ENCODE data around the gene OTUD5. TPM values are rescaled to one million over a fixed set of nuclear protein-coding genes. Genes with fewer than 3 reads are reported as not detected.

OTUD5 gene
- total and polyA plus RNA-seq, 2 donors (not counting 1 experiment from before 2014, with no cell fraction given) = 33.0 to 46.6 TPM

- TF ChIP-seq CTCF (conservative IDR thresholded peaks at IDR 0.05 in 1 of 2, IDR thresholded peaks at IDR 0.05 in 1 of 2; ENCODE audit: low read depth in 1 of 2, low read length in 2 of 2) (no peak), EZH2 (IDR thresholded peaks at IDR 0.05; ENCODE audit: low read length, missing control alignments) (no peak)
- Histone ChIP-seq H3K4me3 (replicated peaks in 1 of 4; ENCODE audit: control extremely low read depth in 1 of 4, insufficient read depth in 1 of 4, low read depth in 3 of 4, low read length in 4 of 4) (no peak overlapping the region), H3K27ac (ENCODE audit: insufficient read depth, low read length) (no peak overlapping the region), H3K4me2 (ENCODE audit: extremely low read depth, insufficient read depth, low read length) (no peak overlapping the region), H3K4me1 (ENCODE audit: control insufficient read depth, extremely low read depth, insufficient read depth, low read length) (no peaks in the 10 kb centered on the region), H3K9me3 (ENCODE audit: control insufficient read depth, insufficient read depth, low read depth, low read length) (no peaks in the 10 kb centered on the region), H3K9ac (ENCODE audit: insufficient read depth, low read length) (no peak overlapping the region), H3K27me3 (ENCODE audit: control insufficient read depth, insufficient read depth, low read length) (no peaks in the 10 kb centered on the region), H3K79me2 (ENCODE audit: control insufficient read depth, insufficient read depth, low read length) (peaks cover 22% of the 10 kb centered on the region), H3K36me3 (ENCODE audit: control insufficient read depth, insufficient read depth, low read length) (peaks cover 2% of the 10 kb centered on the region), H4K20me1 (ENCODE audit: control insufficient read depth, extremely low read depth, insufficient read depth, low read length) (no peaks in the 10 kb centered on the region), H2AFZ (ENCODE audit: low read length) (no peak overlapping the region)
- DNase-seq (ENCODE audit: low read depth in 2 of 2) = no peak
These were observed 48.8 kb downstream of the OTUD5 start for GRCh38 chrX:48908600-48908999.

- H3K36me3 ChIP-seq (ENCODE audit: control insufficient read depth, insufficient read depth, low read length) = peaks cover 9% of the 10 kb centered on the region
- no peak overlapping the region for H2AFZ ChIP-seq (ENCODE audit: low read length)
- H3K27ac ChIP-seq (ENCODE audit: insufficient read depth, low read length) = no peak overlapping the region
- no peak overlapping the region for H3K9ac ChIP-seq (ENCODE audit: insufficient read depth, low read length)
- no peak for DNase-seq (ENCODE audit: low read depth in 2 of 2)
- no peak overlapping the region for H3K4me2 ChIP-seq (ENCODE audit: extremely low read depth, insufficient read depth, low read length)
- H3K79me2 ChIP-seq (ENCODE audit: control insufficient read depth, insufficient read depth, low read length) = peaks cover 12% of the 10 kb centered on the region
- H3K4me3 ChIP-seq (replicated peaks in 1 of 4; ENCODE audit: control extremely low read depth in 1 of 4, insufficient read depth in 1 of 4, low read depth in 3 of 4, low read length in 4 of 4) = no peak overlapping the region
- H4K20me1 ChIP-seq (ENCODE audit: control insufficient read depth, extremely low read depth, insufficient read depth, low read length) = no peaks in the 10 kb centered on the region
- no peak for TF ChIP-seq CTCF (conservative IDR thresholded peaks at IDR 0.05 in 1 of 2, IDR thresholded peaks at IDR 0.05 in 1 of 2; ENCODE audit: low read depth in 1 of 2, low read length in 2 of 2)
- no peak for TF ChIP-seq EZH2 (IDR thresholded peaks at IDR 0.05; ENCODE audit: low read length, missing control alignments)
- no peaks in the 10 kb centered on the region for H3K27me3 ChIP-seq (ENCODE audit: control insufficient read depth, insufficient read depth, low read length)
- H3K9me3 ChIP-seq (ENCODE audit: control insufficient read depth, insufficient read depth, low read depth, low read length) = no peaks in the 10 kb centered on the region
- H3K4me1 ChIP-seq (ENCODE audit: control insufficient read depth, extremely low read depth, insufficient read depth, low read length) = no peaks in the 10 kb centered on the region
These were observed 52.2 kb downstream of the OTUD5 start for GRCh38 chrX:48905090-48905790.

GRCh38 chrX:48904626-48905025, 52.8 kb downstream of the OTUD5 start:
- Histone ChIP-seq H3K36me3 (ENCODE audit: control insufficient read depth, insufficient read depth, low read length) (peaks cover 9% of the 10 kb centered on the region), H3K9ac (ENCODE audit: insufficient read depth, low read length) (no peak overlapping the region), H3K27me3 (ENCODE audit: control insufficient read depth, insufficient read depth, low read length) (no peaks in the 10 kb centered on the region), H3K4me2 (ENCODE audit: extremely low read depth, insufficient read depth, low read length) (no peak overlapping the region), H3K27ac (ENCODE audit: insufficient read depth, low read length) (no peak overlapping the region), H4K20me1 (ENCODE audit: control insufficient read depth, extremely low read depth, insufficient read depth, low read length) (no peaks in the 10 kb centered on the region), H2AFZ (ENCODE audit: low read length) (no peak overlapping the region), H3K4me3 (replicated peaks in 1 of 4; ENCODE audit: control extremely low read depth in 1 of 4, insufficient read depth in 1 of 4, low read depth in 3 of 4, low read length in 4 of 4) (no peak overlapping the region), H3K4me1 (ENCODE audit: control insufficient read depth, extremely low read depth, insufficient read depth, low read length) (no peaks in the 10 kb centered on the region), H3K79me2 (ENCODE audit: control insufficient read depth, insufficient read depth, low read length) (peaks cover 6% of the 10 kb centered on the region), H3K9me3 (ENCODE audit: control insufficient read depth, insufficient read depth, low read depth, low read length) (no peaks in the 10 kb centered on the region)
- DNase-seq (ENCODE audit: low read depth in 2 of 2) = no peak
- no peak for TF ChIP-seq EZH2 (IDR thresholded peaks at IDR 0.05; ENCODE audit: low read length, missing control alignments)
- TF ChIP-seq CTCF (conservative IDR thresholded peaks at IDR 0.05 in 1 of 2, IDR thresholded peaks at IDR 0.05 in 1 of 2; ENCODE audit: low read depth in 1 of 2, low read length in 2 of 2) = no peak
